Thoracic aorta (tissue), 2 donors: ENCODE data around the gene UACA. TPM values are rescaled to one million over a fixed set of nuclear protein-coding genes. Genes with fewer than 3 reads are reported as not detected.
A peak's percentile ranks its signal among the peaks of the same experiment; 100 is the strongest.

Experiments used
- ATAC-seq: fragments of 150-250 bp; one replicate; pipeline ENCODE4 v1.8.0; 2017; ENCODE audit warnings: low read depth; ENCODE audit not compliant: insufficient number of reproducible peaks, low FRiP score
- DNase-seq: peaks from one replicate; pipeline ENCODE4 v3.0.0-alpha.2; 2020; ENCODE audit warnings: low spot score
- H3K27ac ChIP-seq, 2 donors: fragments of 200-600 bp; sonication (generic); 1 replicate in 1 of 2; 2 replicates in 1 of 2; pipeline ENCODE4 v1.5.1; 2016; ENCODE audit warnings: mild to moderate bottlenecking in 2 of 2, moderate library complexity in 2 of 2
- H3K27me3 ChIP-seq: fragments of 200-600 bp; sonication (generic); replicated peaks from 2 replicates; pipeline ENCODE4 v1.6.0; 2016; ENCODE audit warnings: mild to moderate bottlenecking; ENCODE audit not compliant: insufficient read depth
- H3K36me3 ChIP-seq: fragments of 200-600 bp; sonication (generic); one replicate; pipeline ENCODE4 v1.5.1; 2016
- H3K4me1 ChIP-seq, 2 donors: fragments of 200-600 bp; sonication (generic); 1 replicate in 1 of 2; 2 replicates in 1 of 2; pipeline versions ENCODE4 v1.5.1 to v1.6.0; 2016; ENCODE audit warnings: low read depth in 2 of 2, mild to moderate bottlenecking in 1 of 2; ENCODE audit not compliant: control insufficient read depth in 1 of 2
- H3K4me3 ChIP-seq: fragments of 200-600 bp; sonication (generic); 2 replicates; pipeline ENCODE4 v1.5.1; 2016; ENCODE audit warnings: mild to moderate bottlenecking
- H3K9me3 ChIP-seq: fragments of 200-600 bp; sonication (generic); 2 replicates; pipeline ENCODE4 v1.5.1; 2016
- CTCF ChIP-seq: fragments of 200-600 bp; sonication (generic); IDR thresholded peaks from one replicate; pipeline ENCODE4 v1.5.1; 2019; ENCODE audit warnings: antibody characterized with exemption
- total RNA-seq, 2 donors: library from RNA; depleted of rRNA; stranded (reverse); fragments of >200 nt; gene quantifications; one replicate each; pipeline versions ENCODE4 v1.1.0 to v1.2.3, GENCODE V29; 2016

UACA gene
- total RNA-seq, 2 donors from 2014 or later, result 107 to 118 TPM

- Histone ChIP-seq H3K4me1 (peaks cover 21 to 40% of the 10 kb centered on the region in 2 donors), H3K27ac (no peak overlapping the region), H3K4me3 (no peak overlapping the region), H3K36me3 (no peaks in the 10 kb centered on the region), H3K9me3 (no peaks in the 10 kb centered on the region), H3K27me3 (no peaks in the 10 kb centered on the region)
- no peak for TF ChIP-seq CTCF
- no peak for ATAC-seq
- no peak for DNase-seq
These were observed 39.3 kb upstream of the UACA start for GRCh38 chr15:70802629-70803028.

GRCh38 chr15:70801109-70801508 is 37.8 kb upstream of the UACA start:
- Histone ChIP-seq H3K27me3 (no peaks in the 10 kb centered on the region), H3K4me3 (no peak overlapping the region), H3K4me1 (peaks cover 12 to 27% of the 10 kb centered on the region in 2 donors), H3K27ac (peak overlapping the region; percentile 67 to 81), H3K9me3 (no peaks in the 10 kb centered on the region), H3K36me3 (no peaks in the 10 kb centered on the region)
- TF ChIP-seq CTCF, result no peak
- ATAC-seq (no peak), DNase-seq (no peak)

GRCh38 chr15:70799667-70800450 is 36.5 kb upstream of the UACA start:
- no peak for DNase-seq

GRCh38 chr15:70797464-70797863 is 34.1 kb upstream of the UACA start:
- Histone ChIP-seq H3K27ac (no peak overlapping the region), H3K4me1 (peaks cover 12 to 33% of the 10 kb centered on the region in 2 donors), H3K36me3 (no peaks in the 10 kb centered on the region), H3K27me3 (no peaks in the 10 kb centered on the region), H3K4me3 (no peak overlapping the region), H3K9me3 (no peaks in the 10 kb centered on the region)
- DNase-seq (no peak), ATAC-seq (no peak)
- no peak for TF ChIP-seq CTCF

More at GRCh38 chr15:70799667-70800450, 36.5 kb upstream of the UACA start:
- Histone ChIP-seq H3K9me3 (no peaks in the 10 kb centered on the region), H3K36me3 (no peaks in the 10 kb centered on the region), H3K27me3 (no peaks in the 10 kb centered on the region), H3K27ac (peak overlapping the region; percentile 67 to 81), H3K4me1 (peaks cover 12 to 30% of the 10 kb centered on the region in 2 donors), H3K4me3 (peak overlapping the region; percentile 10)
- no peak for TF ChIP-seq CTCF
- peak; percentile 35 for ATAC-seq

GRCh38 chr15:70796516-70797310 is 33.4 kb upstream of the UACA start:
- Histone ChIP-seq H3K27ac (no peak overlapping the region), H3K9me3 (no peaks in the 10 kb centered on the region), H3K4me3 (no peak overlapping the region), H3K27me3 (no peaks in the 10 kb centered on the region), H3K4me1 (peaks cover 12 to 33% of the 10 kb centered on the region in 2 donors), H3K36me3 (no peaks in the 10 kb centered on the region)
- DNase-seq, result no peak
- ATAC-seq, result no peak
- TF ChIP-seq CTCF, result no peak
